ENCODE data around the gene EIF5B.
A peak's percentile ranks its signal among the peaks of the same experiment; 100 is the strongest.
"Not testable (repeated sequence)": the region's sequence is repeated elsewhere in the genome, so short reads cannot be mapped to it uniquely, and the experiment has no call there.

Gene EIF5B, protein sequence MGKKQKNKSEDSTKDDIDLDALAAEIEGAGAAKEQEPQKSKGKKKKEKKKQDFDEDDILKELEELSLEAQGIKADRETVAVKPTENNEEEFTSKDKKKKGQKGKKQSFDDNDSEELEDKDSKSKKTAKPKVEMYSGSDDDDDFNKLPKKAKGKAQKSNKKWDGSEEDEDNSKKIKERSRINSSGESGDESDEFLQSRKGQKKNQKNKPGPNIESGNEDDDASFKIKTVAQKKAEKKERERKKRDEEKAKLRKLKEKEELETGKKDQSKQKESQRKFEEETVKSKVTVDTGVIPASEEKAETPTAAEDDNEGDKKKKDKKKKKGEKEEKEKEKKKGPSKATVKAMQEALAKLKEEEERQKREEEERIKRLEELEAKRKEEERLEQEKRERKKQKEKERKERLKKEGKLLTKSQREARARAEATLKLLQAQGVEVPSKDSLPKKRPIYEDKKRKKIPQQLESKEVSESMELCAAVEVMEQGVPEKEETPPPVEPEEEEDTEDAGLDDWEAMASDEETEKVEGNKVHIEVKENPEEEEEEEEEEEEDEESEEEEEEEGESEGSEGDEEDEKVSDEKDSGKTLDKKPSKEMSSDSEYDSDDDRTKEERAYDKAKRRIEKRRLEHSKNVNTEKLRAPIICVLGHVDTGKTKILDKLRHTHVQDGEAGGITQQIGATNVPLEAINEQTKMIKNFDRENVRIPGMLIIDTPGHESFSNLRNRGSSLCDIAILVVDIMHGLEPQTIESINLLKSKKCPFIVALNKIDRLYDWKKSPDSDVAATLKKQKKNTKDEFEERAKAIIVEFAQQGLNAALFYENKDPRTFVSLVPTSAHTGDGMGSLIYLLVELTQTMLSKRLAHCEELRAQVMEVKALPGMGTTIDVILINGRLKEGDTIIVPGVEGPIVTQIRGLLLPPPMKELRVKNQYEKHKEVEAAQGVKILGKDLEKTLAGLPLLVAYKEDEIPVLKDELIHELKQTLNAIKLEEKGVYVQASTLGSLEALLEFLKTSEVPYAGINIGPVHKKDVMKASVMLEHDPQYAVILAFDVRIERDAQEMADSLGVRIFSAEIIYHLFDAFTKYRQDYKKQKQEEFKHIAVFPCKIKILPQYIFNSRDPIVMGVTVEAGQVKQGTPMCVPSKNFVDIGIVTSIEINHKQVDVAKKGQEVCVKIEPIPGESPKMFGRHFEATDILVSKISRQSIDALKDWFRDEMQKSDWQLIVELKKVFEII

DNA sequence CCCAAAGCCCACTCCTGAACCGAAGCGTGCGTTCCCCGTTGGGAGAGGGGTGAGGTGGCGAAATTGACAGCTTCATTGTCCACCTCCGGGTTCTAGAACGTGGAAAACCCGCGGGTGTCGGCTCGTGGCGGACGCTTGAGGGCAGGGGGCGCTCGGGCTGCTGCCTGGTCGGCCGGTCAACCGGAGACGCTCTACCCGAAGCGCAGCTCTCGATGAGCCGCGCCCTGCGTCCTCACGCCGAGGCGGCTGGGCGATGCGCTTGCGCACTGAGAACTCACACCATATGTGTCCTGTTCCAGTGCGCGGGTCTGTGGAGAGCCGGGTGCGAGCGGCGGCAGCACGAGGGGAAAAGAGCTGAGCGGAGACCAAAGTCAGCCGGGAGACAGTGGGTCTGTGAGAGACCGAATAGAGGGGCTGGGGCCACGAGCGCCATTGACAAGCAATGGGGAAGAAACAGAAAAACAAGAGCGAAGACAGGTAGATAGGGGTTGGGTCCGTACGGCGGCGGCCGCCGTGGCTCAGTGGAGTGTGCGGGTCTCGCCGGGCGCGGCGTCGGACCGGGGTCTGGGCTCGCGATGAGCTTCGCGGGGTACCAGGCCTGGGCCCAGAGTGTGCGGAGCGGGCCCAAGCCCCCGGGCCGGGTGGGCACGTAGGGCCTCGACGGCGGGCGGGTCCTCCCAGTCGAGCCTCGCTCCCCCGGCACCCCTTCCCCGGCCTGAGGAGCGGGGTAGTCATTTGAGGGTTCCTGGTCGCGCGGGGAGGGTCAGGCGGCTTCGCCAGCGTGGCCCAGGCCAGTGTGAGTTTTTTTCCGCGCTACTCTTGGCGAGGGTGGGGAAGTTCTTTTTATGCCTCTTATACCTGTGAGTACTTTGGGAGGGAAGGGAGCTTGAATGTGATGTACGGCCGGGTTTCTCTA is at the start of gene EIF5B:
Gene EIF5B (plus strand): TSS at position 277 of the 916 bp plus-strand sequence. CDS start 166 bp downstream, at position 443.
- peak; percentile 89 for DNase-seq

- no peak for DNase-seq
Observed at GRCh38 chr2:99297994-99298393, 39.2 kb upstream of the EIF5B start.

GRCh38 chr2:99299580-99299979 is 37.6 kb upstream of the EIF5B start:
- no peak for DNase-seq

DNA sequence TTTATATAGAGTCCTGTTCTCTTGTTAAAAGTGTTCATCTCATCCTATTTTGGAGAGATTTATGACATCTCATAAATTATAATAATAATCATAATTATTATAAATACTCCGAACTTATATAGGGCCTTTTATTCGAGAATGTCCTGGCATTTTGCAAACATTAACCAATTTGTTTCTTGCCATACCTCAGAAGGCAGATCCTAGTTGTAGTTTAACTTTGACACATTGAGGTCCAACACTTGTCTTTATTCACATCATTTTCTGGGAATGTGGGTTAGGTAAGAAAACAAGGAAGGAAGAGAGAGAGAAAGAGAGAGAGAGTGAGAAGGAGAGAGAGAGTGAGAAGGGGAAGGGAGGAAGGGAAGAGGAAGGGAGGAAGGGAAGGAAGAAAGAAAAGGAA is 36.1 kb upstream of the EIF5B start, which contains the start of gene LYG1:
Gene LYG1 (minus strand): TSS at position 101 of the 400 bp plus-strand sequence. CDS start 5,527 bp downstream, outside the sequence.
- not testable (repeated sequence) for DNase-seq

DNA sequence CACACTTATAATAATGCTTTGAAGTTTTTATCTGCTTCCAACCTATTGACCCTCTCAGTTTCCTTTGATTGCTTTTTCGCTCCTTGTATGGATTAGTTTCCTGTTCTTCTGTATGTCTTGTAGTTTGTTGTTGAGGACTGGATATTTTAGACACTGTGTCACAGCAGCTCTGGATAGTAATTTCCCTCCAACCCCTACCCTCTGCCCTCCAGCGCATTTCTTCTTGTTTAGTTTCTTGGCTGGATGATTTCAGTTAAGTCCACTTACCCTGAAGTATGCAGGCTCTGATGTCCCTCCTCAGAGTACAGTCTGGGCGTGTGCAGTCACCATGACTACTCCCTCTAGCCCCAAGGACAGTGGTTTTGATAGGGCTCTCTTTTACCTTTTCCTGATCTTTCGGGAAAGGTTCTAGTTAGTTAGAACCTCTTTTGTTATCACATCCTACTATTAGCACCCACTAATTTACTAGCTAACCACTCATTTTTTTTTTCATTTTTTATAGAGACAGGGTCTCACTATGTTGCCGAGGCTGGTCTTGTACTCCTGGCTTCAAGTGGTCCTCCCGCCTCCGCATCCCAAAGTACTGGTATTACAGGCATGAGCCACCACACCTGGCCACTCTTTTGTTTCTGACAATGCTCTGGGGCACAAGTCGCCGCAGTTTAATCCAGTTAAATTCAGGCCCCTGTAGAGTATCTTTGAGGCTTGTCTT is 19.9 kb upstream of the EIF5B start:
- no peak for DNase-seq

GRCh38 chr2:99317873-99318200 is 19.4 kb upstream of the EIF5B start:
- DNase-seq: not testable (repeated sequence)

GRCh38 chr2:99325384-99325783 is 11.8 kb upstream of the EIF5B start:
- DNase-seq: no peak

GRCh38 chr2:99335911-99336803 is 1.0 kb upstream of the EIF5B start, which contains the start of gene TXNDC9:
Gene TXNDC9 (minus strand): TSS chr2:99336333. CDS start chr2:99333210, 3,123 bp downstream.
- DNase-seq: peak; percentile 99

DNA sequence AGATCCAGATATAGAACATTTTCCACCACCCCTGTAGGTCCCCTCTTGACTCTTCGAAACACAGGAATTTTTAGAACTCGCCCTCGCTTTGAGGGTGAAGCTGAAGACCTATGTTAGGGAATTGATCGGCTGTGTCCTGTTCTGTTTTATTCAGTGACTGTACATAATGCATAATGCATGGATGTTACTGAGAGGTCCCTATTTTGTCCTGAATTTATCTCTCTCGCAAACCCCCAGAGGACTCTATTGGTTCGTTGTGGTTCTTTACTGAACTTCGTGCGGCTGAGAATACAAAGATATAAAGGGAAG is 431 bp upstream of the EIF5B start:
- no peak for DNase-seq

- no peak for DNase-seq
Observed at GRCh38 chr2:99338029-99338585, 918 bp downstream of the EIF5B start.

DNA sequence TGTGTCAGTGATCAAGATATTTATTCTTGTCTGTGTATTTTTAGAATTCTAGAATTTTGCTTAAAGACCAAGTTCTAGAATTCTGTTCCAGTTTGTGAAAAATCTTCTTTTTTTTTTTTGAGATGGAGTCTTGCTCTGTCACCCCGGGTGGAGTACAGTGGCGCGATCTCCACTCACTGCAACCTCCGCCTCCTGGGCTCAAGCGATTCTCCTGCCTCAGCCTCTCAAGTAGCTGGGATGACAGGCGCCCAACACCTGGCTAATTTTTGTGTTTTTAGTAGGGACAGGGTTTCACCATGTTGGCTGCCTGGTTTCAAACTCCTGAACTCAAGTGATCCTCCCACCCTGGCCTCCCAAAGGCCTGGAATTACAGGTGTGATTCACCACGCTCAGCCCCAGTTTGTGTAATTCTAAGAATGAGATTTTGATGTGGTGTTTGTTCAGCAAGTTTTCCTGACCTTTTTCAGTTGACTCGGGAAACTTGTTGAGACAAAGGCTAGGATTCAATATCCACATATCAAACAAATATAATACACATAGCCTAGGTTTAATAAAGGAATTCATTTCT is 3.6 kb downstream of the EIF5B start:
- DNase-seq: no peak

DNA sequence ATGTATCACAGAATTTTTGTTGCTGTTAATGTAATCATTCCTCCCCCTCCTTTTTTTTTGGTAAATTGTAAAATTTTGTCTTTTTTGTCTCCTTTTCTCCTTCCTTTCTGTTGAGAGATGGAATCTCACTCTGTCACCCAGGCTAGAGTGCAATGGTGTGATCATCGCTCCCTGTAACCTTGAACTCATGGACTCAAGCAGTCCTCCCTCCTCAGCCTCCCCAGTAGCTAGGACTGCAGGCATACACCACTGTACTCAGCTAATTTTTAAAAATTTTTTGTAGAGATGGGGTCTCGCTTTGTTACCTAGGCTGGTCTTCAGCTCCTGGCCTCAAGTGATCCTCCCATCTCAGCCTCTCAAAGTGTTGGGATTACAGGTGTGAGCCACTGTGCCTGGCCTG is 5.3 kb downstream of the EIF5B start:
- DNase-seq: no peak

DNA sequence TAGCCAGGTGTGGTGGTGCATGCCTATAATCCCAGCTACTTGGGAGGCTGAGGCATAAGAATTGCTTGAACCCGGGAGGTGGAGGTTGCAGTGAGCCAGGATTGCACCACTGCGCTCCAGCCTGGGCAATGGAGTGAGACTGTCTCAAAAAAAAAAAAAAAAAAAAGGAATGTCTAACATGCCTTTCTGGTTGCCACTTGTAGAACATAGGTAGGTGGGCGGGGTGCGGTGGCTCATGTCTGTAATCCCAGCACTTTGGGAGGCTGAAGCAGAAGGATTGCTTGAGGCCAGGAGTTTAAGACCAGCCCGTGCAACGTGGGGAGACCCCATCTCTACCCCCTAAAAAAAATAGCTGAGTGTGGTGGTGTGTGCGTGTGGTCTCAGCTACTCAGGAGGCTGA is 8.3 kb downstream of the EIF5B start:
- DNase-seq: not testable (repeated sequence)

- no peak for DNase-seq
Observed at GRCh38 chr2:99346218-99346617, 9.0 kb downstream of the EIF5B start.

- no peak for DNase-seq
Observed at GRCh38 chr2:99348173-99348572, 11.0 kb downstream of the EIF5B start.

GRCh38 chr2:99350194-99350593 is 13.0 kb downstream of the EIF5B start:
- DNase-seq: no peak

GRCh38 chr2:99354070-99354469 is 16.9 kb downstream of the EIF5B start:
- DNase-seq: no peak

- not testable (repeated sequence) for DNase-seq
Observed at GRCh38 chr2:99354825-99355224, 17.6 kb downstream of the EIF5B start.

DNA sequence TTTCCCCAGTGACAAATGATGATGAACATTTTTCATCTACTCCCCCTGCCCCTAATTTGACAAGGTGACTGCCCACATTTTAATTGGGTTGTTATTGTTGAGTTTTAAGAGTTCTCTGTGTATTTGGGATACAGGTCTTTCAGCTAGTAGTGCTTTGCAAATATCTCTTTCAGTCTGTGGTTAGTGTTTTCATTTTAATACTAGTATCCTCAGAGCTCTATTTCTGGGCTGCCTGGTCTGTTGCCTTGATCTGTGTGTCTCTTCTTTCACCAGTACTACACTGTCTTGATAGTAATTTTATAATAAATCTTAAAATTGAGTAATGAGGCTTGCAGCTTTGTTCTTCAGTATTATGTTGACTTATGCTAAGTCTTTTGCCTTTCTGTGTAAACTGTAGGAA is 19.7 kb downstream of the EIF5B start:
- DNase-seq: no peak

DNA sequence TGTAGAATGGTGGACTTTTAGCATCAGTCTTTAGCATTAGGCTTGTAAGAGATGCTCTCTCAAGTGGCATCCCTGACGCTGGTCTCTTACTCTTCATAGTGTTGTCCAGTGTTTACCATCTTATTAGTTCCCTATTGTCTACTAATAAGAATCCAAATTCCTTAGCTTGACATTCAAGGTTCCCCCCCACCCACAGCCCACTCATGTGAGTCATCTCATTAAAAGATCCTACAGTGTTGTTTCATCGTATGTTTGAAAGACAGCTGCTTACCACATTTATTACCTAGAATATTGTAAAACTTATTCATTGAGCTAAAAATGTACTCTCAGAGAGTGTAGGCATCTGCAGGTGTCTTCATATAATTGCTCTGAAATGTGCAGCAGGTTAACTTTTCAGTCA is 28.5 kb downstream of the EIF5B start:
- no peak for DNase-seq

All from NCI-H526 treated with DMSO at 0.1 percent for 48 hours (cell line).